HepG2 (cell line): ENCODE results near the gene NSFL1C. TPM values are rescaled to one million over a fixed set of nuclear protein-coding genes. Genes with fewer than 3 reads are reported as not detected.

ENCODE experiments used
- EEA1 ChIP-seq: sonication (generic); formaldehyde crosslinking; IDR thresholded peaks from 2 replicates; pipeline ENCODE4 v1.5.1; 2020; ENCODE audit warnings: mild to moderate bottlenecking, missing genetic modification reagents, borderline replicate concordance
- ELF1 ChIP-seq: sonication (generic); formaldehyde crosslinking; IDR thresholded peaks from 2 replicates; pipeline ENCODE4 v1.4.0; 2020; ENCODE audit warnings: missing genetic modification reagents
- HMG20A ChIP-seq: IDR thresholded peaks from 2 replicates; pipeline ENCODE4 v1.6.1; 2016; ENCODE audit warnings: borderline replicate concordance
- HOXA7 ChIP-seq: sonication (generic); formaldehyde crosslinking; IDR thresholded peaks from 2 replicates; pipeline ENCODE4 v1.8.1; 2022; ENCODE audit warnings: mild to moderate bottlenecking, missing genetic modification reagents, moderate library complexity
- HOXD1 ChIP-seq: sonication (generic); formaldehyde crosslinking; IDR thresholded peaks from 2 replicates; pipeline ENCODE4 v1.5.0; 2020; ENCODE audit warnings: missing genetic modification reagents
- IKZF4 ChIP-seq: sonication (generic); formaldehyde crosslinking; IDR thresholded peaks from 2 replicates; pipeline ENCODE4 v1.5.1; 2020; ENCODE audit warnings: borderline replicate concordance, mild to moderate bottlenecking, low read depth, missing genetic modification reagents; ENCODE audit errors: not compliant biosample characterization
- ISL2 ChIP-seq: sonication (generic); formaldehyde crosslinking; IDR thresholded peaks from 2 replicates; pipeline ENCODE4 v1.5.0; 2020; ENCODE audit warnings: missing genetic modification reagents
- KLF6 ChIP-seq: IDR thresholded peaks from 2 replicates; pipeline ENCODE4 v1.8.0; 2016; ENCODE audit warnings: missing biosample characterization, missing genetic modification reagents
- MTF1 ChIP-seq: sonication (generic); formaldehyde crosslinking; IDR thresholded peaks from 2 replicates; pipeline ENCODE4 v1.5.0; 2020; ENCODE audit warnings: missing genetic modification reagents
- NCOA2 ChIP-seq: sonication (generic); formaldehyde crosslinking; IDR thresholded peaks from 2 replicates; pipeline ENCODE4 v1.8.0; 2022; ENCODE audit warnings: inconsistent platforms
- NFKBIZ ChIP-seq: IDR thresholded peaks from 2 replicates; pipeline ENCODE4 v1.6.1; 2018; ENCODE audit warnings: missing genetic modification reagents, missing compliant biosample characterization
- SAP130 ChIP-seq: IDR thresholded peaks from 2 replicates; pipeline ENCODE4 v1.6.1; 2016; ENCODE audit warnings: low read depth
- SNAPC4 ChIP-seq: sonication (generic); formaldehyde crosslinking; IDR thresholded peaks from 2 replicates; pipeline ENCODE4 v1.4.0; 2020; ENCODE audit warnings: mild to moderate bottlenecking, missing genetic modification reagents
- SRSF9 ChIP-seq: fragments of 200-400 bp; formaldehyde crosslinking; IDR thresholded peaks from 2 replicates; pipeline ENCODE4 v1.6.1; 2018; ENCODE audit warnings: borderline replicate concordance, mild to moderate bottlenecking, low read depth, low read length; ENCODE audit not compliant: insufficient read depth, poor library complexity, severe bottlenecking
- TOE1 ChIP-seq: sonication (generic); formaldehyde crosslinking; IDR thresholded peaks from 2 replicates; pipeline ENCODE4 v1.4.0; 2020; ENCODE audit warnings: mild to moderate bottlenecking, missing genetic modification reagents
- ZFP36L2 ChIP-seq: sonication (generic); formaldehyde crosslinking; IDR thresholded peaks from 2 replicates; pipeline ENCODE4 v1.4.0; 2020; ENCODE audit warnings: missing genetic modification reagents
- ZNF180 ChIP-seq: sonication (generic); formaldehyde crosslinking; IDR thresholded peaks from 2 replicates; pipeline ENCODE4 v1.4.0; 2020; ENCODE audit warnings: low read depth, missing genetic modification reagents, borderline replicate concordance
- ZNF737 ChIP-seq: sonication (generic); formaldehyde crosslinking; IDR thresholded peaks from 2 replicates; pipeline ENCODE4 v1.5.0; 2020; ENCODE audit warnings: missing genetic modification reagents, mild to moderate bottlenecking, borderline replicate concordance
- polyA plus RNA-seq, 8 experiments: library from polyadenylated mRNA; depleted of rRNA in 3 of 8; stranded (reverse) in 7 of 8; unstranded in 1 of 8; fragments of >200 nt; fragmentation: Illumina TruSeq in 4 of 8; extraction: Trizol in 4 of 8; gene quantifications; 2 replicates each; pipeline versions ENCODE4 v1.2.1 to v1.2.3, GENCODE V29; 2011 to 2016; ENCODE audit warnings: low read depth in 4 of 8, missing spikeins in 1 of 8, mixed read lengths in 1 of 8; ENCODE audit not compliant: insufficient read depth in 1 of 8
- total RNA-seq, 5 experiments: library from RNA; depleted of rRNA; stranded (reverse); fragments of >200 nt; fragmentation: Illumina TruSeq; extraction: Trizol; gene quantifications; 2 replicates each; pipeline ENCODE4 v1.2.3, GENCODE V29; 2016; ENCODE audit warnings: low read depth in 1 of 5
- TF ChIP-seq, protein P1 (sequence below): sonication (generic); formaldehyde crosslinking; IDR thresholded peaks from 2 replicates; pipeline ENCODE4 v1.9.0; 2022; ENCODE audit warnings: low read depth, missing genetic modification reagents

NSFL1C gene
- total and polyA plus RNA-seq, 2 of the 13 experiments (the other 11 are each of a cell fraction or from before 2014, with no cell fraction given) = 22.9 to 62.7 TPM

GRCh38 chr20:1392693-1393506 is 73.7 kb downstream of the NSFL1C start, which contains the start of gene FKBP1A (continued):
- no peak for TF ChIP-seq SNAPC4 (CRISPR knock-in tag)
- TF ChIP-seq TOE1 (CRISPR knock-in tag) = peak; percentile 81; the same call in 1 of the 2 replicates
- TF ChIP-seq EEA1 = peak; percentile 54
- peak; percentile 91 for TF ChIP-seq IKZF4 (CRISPR knock-in tag)
- 0 out of 2 replicates have a peak, but pooled peaks have one; percentile 25 for TF ChIP-seq HMG20A (CRISPR knock-in tag)
- TF ChIP-seq ZFP36L2 (CRISPR knock-in tag) = no peak
- TF ChIP-seq ISL2 (CRISPR knock-in tag) = peak; percentile 53
- TF ChIP-seq ELF1 (CRISPR knock-in tag) = peak; percentile 97
- TF ChIP-seq SRSF9 = no peak
- no peak for TF ChIP-seq ZNF737 (CRISPR knock-in tag)
- no peak; the same call in 1 of the 2 replicates for TF ChIP-seq HOXD1 (CRISPR knock-in tag)
- peak; percentile 94; the same call in 1 of the 2 replicates for TF ChIP-seq KLF6
- TF ChIP-seq, protein P1, sequence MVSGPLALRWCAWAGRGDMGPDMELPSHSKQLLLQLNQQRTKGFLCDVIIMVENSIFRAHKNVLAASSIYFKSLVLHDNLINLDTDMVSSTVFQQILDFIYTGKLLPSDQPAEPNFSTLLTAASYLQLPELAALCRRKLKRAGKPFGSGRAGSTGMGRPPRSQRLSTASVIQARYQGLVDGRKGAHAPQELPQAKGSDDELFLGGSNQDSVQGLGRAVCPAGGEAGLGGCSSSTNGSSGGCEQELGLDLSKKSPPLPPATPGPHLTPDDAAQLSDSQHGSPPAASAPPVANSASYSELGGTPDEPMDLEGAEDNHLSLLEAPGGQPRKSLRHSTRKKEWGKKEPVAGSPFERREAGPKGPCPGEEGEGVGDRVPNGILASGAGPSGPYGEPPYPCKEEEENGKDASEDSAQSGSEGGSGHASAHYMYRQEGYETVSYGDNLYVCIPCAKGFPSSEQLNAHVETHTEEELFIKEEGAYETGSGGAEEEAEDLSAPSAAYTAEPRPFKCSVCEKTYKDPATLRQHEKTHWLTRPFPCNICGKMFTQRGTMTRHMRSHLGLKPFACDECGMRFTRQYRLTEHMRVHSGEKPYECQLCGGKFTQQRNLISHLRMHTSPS (CRISPR knock-in tag) = no peak
- TF ChIP-seq ZNF180 (CRISPR knock-in tag) = no peak
- TF ChIP-seq SAP130 (CRISPR knock-in tag) = peak; percentile 100
- peak; percentile 53; the same call in 1 of the 2 replicates for TF ChIP-seq NCOA2 (CRISPR knock-in tag)
- TF ChIP-seq HOXA7 = no peak
- 0 out of 2 replicates have a peak, but pooled peaks have one; percentile 66 for TF ChIP-seq NFKBIZ (CRISPR knock-in tag)
- no peak for TF ChIP-seq MTF1
